A549 (cell line): ENCODE measurements around the gene EVPL.

ENCODE experiments used
- ZSCAN20 ChIP-seq: fragments of 250-450 bp; sonication (Bioruptor Pico); IDR thresholded peaks from 2 replicates; pipeline ENCODE4 v1.8.0; 2022; ENCODE audit warnings: mild to moderate bottlenecking, moderate library complexity
- TF ChIP-seq, protein P1 (sequence below): fragments of >200 bp; sonication (Bioruptor Twin); formaldehyde crosslinking; IDR thresholded peaks from 3 replicates; pipeline ENCODE4 v1.5.1; 2016
- TF ChIP-seq, protein P2 (sequence below): fragments of 450-650 bp; IDR thresholded peaks from 2 replicates; pipeline ENCODE4 v1.6.1; 2014; ENCODE audit warnings: antibody characterized with exemption
- TF ChIP-seq, protein P3 (sequence below): fragments of 200-600 bp; sonication (generic); IDR thresholded peaks from 2 replicates; pipeline ENCODE4 v1.6.1; 2016; ENCODE audit warnings: antibody characterized with exemption, mild to moderate bottlenecking, moderate library complexity

DNA sequence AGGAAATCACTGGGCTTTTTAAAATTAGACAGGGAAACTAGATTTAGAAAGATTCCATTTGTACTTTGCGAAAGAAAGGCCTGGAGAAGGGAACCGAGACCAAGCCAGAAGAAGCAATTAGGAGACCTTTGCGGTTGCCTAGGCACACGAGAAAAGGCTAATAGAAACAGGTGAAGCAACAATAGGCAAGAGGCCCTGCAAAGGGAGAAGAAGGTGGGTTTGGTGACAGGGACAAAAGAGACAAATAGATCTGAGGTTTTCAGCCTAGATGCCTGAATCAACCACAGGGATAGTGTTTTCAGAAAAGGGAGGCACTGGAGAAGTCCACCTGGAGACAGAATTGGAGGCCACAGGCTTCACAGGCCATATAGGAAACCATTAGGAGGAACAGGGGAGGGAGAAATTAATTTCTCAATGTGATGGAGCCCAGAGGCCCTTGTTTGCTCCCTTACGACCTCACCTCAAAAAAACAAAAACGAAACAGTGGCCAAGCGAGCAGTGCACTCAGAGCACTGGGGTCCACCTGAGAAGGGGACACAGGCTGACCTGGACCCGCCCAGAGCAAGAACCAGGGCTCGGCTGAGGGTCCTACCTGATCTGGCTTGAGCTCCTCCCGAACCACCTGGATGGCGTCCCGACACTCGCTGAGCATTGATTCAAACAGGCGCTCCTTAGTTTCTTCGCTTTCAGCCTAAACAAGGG is 22.9 kb upstream of the EVPL start:
- TF ChIP-seq, protein P1, sequence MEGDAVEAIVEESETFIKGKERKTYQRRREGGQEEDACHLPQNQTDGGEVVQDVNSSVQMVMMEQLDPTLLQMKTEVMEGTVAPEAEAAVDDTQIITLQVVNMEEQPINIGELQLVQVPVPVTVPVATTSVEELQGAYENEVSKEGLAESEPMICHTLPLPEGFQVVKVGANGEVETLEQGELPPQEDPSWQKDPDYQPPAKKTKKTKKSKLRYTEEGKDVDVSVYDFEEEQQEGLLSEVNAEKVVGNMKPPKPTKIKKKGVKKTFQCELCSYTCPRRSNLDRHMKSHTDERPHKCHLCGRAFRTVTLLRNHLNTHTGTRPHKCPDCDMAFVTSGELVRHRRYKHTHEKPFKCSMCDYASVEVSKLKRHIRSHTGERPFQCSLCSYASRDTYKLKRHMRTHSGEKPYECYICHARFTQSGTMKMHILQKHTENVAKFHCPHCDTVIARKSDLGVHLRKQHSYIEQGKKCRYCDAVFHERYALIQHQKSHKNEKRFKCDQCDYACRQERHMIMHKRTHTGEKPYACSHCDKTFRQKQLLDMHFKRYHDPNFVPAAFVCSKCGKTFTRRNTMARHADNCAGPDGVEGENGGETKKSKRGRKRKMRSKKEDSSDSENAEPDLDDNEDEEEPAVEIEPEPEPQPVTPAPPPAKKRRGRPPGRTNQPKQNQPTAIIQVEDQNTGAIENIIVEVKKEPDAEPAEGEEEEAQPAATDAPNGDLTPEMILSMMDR = no peak
- TF ChIP-seq ZSCAN20 = no peak
- TF ChIP-seq, protein P2, sequence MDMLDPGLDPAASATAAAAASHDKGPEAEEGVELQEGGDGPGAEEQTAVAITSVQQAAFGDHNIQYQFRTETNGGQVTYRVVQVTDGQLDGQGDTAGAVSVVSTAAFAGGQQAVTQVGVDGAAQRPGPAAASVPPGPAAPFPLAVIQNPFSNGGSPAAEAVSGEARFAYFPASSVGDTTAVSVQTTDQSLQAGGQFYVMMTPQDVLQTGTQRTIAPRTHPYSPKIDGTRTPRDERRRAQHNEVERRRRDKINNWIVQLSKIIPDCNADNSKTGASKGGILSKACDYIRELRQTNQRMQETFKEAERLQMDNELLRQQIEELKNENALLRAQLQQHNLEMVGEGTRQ = no peak
- TF ChIP-seq, protein P3, sequence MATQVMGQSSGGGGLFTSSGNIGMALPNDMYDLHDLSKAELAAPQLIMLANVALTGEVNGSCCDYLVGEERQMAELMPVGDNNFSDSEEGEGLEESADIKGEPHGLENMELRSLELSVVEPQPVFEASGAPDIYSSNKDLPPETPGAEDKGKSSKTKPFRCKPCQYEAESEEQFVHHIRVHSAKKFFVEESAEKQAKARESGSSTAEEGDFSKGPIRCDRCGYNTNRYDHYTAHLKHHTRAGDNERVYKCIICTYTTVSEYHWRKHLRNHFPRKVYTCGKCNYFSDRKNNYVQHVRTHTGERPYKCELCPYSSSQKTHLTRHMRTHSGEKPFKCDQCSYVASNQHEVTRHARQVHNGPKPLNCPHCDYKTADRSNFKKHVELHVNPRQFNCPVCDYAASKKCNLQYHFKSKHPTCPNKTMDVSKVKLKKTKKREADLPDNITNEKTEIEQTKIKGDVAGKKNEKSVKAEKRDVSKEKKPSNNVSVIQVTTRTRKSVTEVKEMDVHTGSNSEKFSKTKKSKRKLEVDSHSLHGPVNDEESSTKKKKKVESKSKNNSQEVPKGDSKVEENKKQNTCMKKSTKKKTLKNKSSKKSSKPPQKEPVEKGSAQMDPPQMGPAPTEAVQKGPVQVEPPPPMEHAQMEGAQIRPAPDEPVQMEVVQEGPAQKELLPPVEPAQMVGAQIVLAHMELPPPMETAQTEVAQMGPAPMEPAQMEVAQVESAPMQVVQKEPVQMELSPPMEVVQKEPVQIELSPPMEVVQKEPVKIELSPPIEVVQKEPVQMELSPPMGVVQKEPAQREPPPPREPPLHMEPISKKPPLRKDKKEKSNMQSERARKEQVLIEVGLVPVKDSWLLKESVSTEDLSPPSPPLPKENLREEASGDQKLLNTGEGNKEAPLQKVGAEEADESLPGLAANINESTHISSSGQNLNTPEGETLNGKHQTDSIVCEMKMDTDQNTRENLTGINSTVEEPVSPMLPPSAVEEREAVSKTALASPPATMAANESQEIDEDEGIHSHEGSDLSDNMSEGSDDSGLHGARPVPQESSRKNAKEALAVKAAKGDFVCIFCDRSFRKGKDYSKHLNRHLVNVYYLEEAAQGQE = no peak
